HG02763 (cell line): Measurements from ENCODE around the gene COQ6.
"Not testable (repeated sequence)": the region's sequence is repeated elsewhere in the genome, so short reads cannot be mapped to it uniquely, and the experiment has no call there.

ENCODE experiments used
- ATAC-seq: cut with Tn5 transposase; IDR thresholded peaks from one replicate; pipeline ENCODE4 v1.9.1; 2021; ENCODE audit warnings: mild to moderate bottlenecking, moderate library complexity; ENCODE audit not compliant: unreplicated experiment

COQ6 gene

DNA sequence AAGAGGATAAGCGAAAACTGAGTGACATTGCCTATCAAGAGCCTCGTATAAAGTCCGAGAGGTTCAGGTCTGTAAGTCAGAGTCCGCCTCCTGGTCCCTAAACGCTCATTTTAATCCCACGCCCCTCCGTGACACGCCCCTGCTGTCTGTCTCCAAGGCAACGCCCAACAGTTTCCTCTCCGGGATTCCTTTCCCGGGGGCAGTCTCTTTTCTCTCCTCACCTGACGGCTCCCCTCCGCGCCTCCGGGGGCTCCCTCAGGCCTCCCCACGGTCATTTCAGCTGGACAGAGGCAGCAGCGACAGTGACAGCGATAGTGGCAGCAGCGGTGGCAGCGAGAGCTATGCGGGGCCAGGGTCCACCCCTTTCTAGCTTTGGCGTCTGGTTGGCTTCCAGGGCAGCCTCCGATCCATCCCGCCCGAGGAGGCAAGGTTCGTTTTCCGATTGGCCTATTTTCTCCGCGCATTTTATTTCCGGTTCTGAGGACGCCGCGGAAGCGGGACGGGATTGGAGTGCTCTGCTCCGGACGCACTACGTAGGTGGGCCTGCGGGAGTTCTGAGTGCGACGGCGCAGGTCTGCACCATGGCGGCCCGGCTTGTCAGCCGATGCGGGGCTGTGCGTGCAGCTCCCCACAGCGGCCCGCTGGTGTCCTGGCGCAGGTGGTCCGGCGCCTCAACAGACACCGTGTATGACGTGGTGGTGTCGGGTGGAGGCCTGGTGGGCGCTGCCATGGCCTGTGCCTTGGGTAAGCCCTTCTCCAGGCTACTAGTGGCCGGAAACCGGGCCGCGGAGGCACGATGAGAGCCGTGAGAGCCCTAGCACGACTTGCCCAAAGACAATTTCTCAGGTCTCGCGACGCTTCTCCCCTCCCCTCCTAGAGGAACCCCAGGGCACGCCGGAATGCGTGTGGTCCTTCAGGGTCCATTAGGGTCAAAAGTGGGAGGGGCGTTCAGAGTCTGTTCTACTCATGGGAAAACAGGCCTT, at the start of gene COQ6, which contains the start of gene FAM161B:
Gene COQ6 (plus strand): TSS at position 551 of the 983 bp plus-strand sequence. CDS start 31 bp downstream, at position 582.
Gene FAM161B (minus strand): TSS at position 343 of the 983 bp plus-strand sequence. CDS start 68 bp downstream, at position 275.
- ATAC-seq = peak; percentile 87

DNA sequence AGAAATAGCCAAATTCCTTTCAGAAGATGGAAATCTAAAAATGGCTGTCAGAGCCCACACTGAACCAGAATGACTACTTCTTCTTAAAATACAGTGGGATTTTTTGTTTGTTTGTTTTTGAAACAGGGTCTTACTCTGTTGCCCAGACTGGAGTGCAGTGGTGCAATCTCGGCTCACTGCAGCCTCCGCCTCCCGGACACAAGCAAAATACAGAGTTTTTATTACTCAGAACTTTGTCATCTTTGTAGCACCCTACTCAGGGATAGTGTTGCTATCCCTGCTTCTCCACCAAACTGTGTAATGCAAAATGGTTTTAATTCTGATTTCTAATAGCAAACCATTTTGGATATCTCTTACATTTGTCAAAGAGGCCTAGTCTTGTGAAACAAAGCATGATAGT, 47.1 kb upstream of the COQ6 start:
- ATAC-seq = no peak

DNA sequence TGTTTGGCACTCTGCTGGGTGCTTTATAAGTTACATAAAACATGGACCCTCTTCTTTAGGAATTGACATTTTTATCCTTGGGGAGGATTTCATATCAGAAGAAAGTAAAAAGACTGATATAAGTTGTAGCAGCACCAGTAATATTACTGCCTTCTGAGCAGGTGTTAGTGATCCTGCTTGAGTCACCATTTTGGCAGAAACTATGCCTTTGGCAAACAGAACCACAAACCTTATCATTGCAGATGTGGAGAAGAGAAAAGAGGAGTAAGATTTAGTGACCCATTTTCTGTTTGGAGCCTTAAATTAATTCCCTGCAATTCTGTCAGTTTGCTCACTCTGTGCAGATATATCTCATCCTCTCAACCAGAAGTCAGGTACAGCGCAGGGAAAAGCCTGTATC, 40.4 kb upstream of the COQ6 start:
- no peak for ATAC-seq

GRCh38 chr14:73913256-73913655, 36.8 kb upstream of the COQ6 start:
- no peak for ATAC-seq

DNA sequence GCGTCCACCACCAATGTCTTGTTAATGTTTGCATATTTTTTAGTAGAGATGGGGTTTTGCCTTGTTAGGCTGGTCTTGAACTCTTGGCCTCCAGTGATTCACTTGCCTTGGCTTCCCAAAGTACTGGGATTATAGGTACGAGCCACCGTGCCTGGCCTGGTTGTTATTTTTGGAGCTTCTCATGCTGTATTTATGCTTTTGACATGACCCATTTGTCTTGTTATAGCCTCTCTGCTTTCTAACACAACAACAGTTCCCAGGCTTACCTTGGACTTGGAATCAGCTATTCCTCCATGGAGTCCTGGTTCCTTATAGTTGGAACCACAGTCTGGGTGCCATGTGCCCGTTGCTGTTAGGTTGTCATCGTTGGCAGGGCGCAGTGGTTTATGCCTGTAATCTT, 33.8 kb upstream of the COQ6 start:
- no peak for ATAC-seq

DNA sequence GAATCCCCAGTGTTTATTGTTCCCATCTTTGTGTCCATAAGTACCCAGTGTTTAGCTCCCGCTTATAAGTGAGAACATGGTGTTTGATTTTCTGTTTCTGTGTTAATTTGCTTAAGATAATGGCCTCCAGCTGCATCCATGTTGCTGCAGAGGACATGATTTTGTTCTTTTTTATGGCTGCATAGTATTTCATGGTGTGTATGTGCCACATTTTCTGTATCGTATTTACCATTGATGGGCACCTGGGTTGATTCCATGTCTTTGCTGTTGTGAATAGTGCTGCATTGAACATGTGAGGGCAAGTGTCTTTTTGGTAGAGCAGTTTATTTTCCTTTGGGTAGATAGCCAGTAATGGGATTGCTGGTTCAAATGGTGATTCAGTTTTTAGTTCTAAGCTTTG, 30.6 kb upstream of the COQ6 start:
- ATAC-seq = not testable (repeated sequence)

- ATAC-seq = no peak
Measured at GRCh38 chr14:73924337-73924736, 25.8 kb upstream of the COQ6 start.

GRCh38 chr14:73935666-73936065, 14.4 kb upstream of the COQ6 start:
- ATAC-seq = no peak

DNA sequence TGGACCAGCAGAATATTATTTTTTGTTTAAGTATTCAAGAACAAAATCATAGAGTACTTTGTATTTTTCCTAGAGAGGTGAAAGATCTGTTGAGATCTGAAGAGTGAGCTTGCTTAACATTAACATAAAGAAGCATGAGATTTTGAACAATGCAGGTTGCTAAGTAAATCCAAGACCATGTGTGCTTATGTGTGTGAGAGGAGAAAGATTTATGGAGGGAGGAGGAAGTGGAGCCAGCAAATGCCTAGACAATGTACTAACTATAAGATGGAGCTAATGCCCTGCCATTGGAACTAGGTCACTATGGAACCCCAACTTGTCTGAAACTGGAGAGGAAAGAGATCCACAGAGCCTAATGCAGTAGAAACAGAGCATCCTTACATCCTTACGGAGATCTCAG, 13.6 kb upstream of the COQ6 start:
- ATAC-seq = no peak

- no peak for ATAC-seq
Measured at GRCh38 chr14:73937012-73937411, 13.1 kb upstream of the COQ6 start.

DNA sequence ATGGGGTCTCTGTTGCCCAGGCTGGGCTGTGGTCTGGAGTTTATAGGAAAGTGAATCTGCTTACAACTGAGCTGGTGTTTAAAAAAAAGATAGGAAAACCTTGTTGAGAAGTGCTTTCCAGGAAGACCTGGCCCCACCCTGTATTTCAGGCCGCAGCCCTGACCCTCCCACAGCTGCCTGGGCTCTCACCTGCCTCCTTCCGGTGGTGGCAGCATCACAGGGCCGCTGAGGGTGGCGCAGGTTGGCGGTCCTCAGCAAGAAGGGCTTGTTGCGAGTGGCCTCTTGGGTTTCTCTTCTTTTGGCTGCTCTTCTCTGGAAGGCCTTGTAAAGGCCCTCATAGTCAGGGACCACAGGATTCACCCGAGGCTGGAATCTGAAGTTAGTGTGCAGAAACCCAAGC, 7.9 kb upstream of the COQ6 start:
- ATAC-seq = no peak

GRCh38 chr14:73943083-73943482, 7.0 kb upstream of the COQ6 start:
- ATAC-seq = no peak

GRCh38 chr14:73944432-73945158, 5.5 kb upstream of the COQ6 start:
- ATAC-seq = no peak

- no peak for ATAC-seq
Measured at GRCh38 chr14:73945159-73945670, 4.9 kb upstream of the COQ6 start.

DNA sequence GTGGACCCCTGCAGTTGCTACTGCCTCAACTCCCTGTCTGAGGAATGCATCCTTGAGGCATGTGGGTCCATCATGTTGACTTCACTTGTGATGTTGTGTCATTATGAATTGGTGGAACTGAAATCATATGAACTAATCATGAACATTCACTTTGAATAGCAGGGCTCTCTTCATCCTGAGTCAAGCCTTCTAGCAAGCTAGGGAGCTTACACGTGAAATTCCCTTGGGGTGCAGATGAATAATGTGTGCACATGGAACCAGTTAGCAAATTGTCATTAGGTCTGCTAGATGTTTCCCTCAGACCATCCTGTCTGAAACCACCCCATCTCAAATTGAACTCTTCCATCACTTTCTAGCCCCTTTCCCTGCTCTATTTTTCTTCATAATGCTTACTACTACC, 3.6 kb downstream of the COQ6 start:
- ATAC-seq = no peak

GRCh38 chr14:73955674-73956073, 5.6 kb downstream of the COQ6 start:
- no peak for ATAC-seq

- no peak for ATAC-seq
Measured at GRCh38 chr14:73958591-73958990, 8.5 kb downstream of the COQ6 start.

DNA sequence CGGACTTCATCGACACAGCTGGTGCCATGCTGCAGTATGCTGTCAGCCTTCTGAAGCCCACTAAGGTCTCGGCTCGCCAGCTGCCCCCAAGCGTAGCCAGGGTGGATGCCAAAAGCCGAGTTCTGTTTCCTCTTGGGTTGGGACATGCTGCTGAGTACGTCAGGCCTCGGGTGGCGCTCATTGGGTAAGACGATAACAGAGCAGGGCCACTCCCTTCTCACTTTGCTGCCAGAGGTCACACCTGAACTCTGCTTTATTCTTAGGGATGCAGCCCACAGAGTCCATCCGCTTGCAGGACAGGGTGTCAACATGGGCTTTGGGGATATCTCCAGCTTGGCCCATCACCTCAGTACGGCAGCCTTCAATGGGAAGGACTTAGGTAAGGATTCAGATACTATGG, 11.1 kb downstream of the COQ6 start:
- no peak for ATAC-seq

GRCh38 chr14:73965216-73965615, 15.1 kb downstream of the COQ6 start:
- ATAC-seq = no peak

- no peak for ATAC-seq
Measured at GRCh38 chr14:73968885-73969284, 18.8 kb downstream of the COQ6 start.

DNA sequence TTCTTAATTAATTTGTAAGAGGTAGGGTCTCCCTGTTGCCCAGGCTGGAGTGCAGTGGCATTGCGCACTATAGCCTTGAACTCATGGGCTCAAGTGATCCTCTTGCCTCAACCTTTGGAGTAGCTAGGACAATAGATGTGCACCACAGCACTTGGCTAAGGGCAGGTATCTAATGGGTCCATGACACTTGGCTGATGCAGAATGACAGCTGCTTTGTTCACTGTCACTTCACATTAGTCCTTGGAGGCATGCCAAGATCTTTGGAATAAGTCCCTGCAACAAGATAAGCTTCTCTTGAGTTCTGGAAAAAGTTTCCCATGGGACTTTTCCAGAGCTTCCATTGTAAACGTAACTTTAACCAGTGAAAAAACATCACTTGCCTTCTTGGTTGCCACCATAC, 23.4 kb downstream of the COQ6 start:
- ATAC-seq = no peak

DNA sequence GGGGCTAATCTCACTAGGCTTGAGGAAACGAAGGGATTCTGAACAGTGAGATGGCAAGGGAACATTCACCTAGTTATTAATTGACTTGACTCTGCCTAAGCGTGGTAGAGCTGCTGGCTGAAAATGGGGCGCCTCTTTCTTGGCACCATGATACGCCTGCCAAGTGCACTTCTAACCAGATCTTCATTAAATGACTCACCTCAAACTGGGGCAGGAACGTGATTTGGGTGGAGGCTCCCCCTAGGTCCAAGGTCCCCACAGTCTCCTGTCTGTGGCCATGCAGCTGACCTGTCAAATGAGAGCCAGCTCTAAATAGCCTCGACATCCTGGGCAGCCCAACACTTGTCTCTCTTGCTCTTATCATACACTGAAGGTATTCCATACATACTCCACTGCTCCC, 26.0 kb downstream of the COQ6 start:
- ATAC-seq = no peak
